Astrocyte of the cerebellum (primary cell): ENCODE measurements around the gene LACC1.

Experiments used
- DNase-seq: peaks from one replicate; pipeline ENCODE4 v3.0.0-alpha.2; 2011; ENCODE audit warnings: low read depth
- H3K4me3 ChIP-seq: 2 replicates; pipeline ENCODE4 v1.5.1; 2011; ENCODE audit warnings: mild to moderate bottlenecking, low read depth, low read length, moderate library complexity
- in situ Hi-C: cut with HindIII; loops from 2 replicates; pipeline ENCODE4 v1.10.0; 2017; ENCODE audit warnings: low sequenced_read_pairs
- TF ChIP-seq, protein P1 (sequence below): IDR thresholded peaks from 2 replicates; pipeline ENCODE4 v1.5.1; 2012; ENCODE audit warnings: low read length, low read depth, moderate library complexity, mild to moderate bottlenecking; ENCODE audit errors: missing control alignments

The LACC1 gene

DNA sequence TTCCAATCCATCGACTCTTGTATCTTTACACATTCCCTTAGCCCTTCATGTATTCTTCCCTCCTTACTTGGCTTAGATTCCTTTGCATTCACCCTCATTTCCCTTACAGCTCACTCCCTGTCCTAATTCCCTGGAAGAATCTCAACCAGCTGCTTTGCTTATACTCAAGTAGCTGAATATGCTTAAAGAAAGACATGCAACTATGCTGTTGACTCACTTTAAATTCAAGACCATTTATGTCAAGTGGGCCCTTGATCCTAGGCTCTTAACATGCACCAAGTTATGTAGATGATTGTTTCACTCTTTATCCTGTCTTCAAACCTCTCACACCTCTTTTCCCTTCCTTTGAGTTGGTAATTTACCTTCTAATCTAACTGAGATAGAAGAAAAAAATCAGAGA lies 7.5 kb upstream of the LACC1 start:
- TF ChIP-seq, protein P1, sequence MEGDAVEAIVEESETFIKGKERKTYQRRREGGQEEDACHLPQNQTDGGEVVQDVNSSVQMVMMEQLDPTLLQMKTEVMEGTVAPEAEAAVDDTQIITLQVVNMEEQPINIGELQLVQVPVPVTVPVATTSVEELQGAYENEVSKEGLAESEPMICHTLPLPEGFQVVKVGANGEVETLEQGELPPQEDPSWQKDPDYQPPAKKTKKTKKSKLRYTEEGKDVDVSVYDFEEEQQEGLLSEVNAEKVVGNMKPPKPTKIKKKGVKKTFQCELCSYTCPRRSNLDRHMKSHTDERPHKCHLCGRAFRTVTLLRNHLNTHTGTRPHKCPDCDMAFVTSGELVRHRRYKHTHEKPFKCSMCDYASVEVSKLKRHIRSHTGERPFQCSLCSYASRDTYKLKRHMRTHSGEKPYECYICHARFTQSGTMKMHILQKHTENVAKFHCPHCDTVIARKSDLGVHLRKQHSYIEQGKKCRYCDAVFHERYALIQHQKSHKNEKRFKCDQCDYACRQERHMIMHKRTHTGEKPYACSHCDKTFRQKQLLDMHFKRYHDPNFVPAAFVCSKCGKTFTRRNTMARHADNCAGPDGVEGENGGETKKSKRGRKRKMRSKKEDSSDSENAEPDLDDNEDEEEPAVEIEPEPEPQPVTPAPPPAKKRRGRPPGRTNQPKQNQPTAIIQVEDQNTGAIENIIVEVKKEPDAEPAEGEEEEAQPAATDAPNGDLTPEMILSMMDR, result no peak
- no peak overlapping the region for H3K4me3 ChIP-seq
- in situ Hi-C loops, result no loop called here
- DNase-seq, result no peak

DNA sequence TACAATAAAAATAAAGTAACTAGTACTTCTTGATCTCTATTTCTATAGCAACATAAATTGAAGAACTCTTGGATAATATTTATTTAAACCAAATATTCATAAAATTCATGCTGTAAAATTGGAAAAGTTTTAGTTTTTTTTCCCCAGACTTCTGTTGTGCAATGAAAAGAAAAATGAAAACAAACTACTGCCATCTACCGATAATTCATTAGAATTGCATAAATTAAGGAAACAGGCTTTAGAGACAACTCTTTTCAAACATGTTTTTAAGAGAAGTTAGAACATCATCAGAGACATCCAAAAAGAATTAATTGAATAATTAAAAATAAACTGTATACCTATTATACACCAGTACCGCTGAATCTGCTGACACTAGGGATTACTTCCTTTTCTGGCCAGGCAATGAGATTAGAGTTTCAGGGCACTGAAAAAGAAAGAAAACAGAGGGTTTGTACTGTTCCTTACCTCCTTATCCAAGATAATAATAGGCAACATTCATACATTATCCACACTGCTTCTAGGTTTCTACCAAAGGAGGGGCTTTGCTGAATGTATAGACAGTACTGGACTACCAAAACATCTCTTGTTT lies 5.1 kb upstream of the LACC1 start:
- DNase-seq, result no peak
- in situ Hi-C loops, result no loop called here
- H3K4me3 ChIP-seq, result no peak overlapping the region
- TF ChIP-seq, protein P1, result no peak

DNA sequence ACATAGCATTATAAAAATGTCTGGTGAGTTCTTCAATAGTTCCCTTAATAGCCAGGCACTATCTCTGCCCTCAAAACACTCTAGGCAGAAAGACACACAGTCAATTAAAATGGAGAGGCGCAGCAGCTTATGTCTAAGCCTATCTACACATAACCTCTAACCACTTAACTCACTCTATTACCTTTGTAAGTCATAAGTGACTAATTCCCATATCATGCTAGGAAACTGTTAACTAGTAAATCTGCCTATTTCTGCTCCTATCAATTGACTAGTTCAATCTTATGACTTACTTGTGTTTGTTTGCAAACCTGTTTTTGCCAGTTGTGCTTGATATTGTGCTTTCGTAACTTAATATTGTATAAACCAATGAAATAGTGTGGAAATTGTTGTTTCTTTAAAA lies 3.3 kb upstream of the LACC1 start:
- in situ Hi-C loops, result no loop called here
- TF ChIP-seq, protein P1, result no peak
- no peak for DNase-seq
- no peak overlapping the region for H3K4me3 ChIP-seq

DNA sequence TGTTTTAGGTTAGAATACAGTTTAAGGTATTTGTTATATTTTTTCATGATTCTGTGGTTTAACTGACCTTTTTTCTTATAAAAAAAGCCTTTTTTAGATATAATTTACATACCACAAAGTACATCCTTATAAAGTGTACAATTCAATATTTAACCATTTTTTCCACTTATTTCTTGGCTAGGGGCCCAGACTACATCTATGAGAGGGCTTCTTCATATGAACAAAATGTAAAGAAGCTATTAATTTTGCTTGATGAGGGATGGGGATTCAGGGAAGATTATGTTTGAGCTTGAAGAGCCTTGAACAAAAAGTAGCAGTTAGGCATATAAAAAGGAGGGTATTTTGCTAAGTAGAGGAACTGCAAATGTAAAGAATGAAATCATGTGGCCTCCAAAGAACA lies 2.4 kb upstream of the LACC1 start:
- in situ Hi-C loops, result no loop called here
- TF ChIP-seq, protein P1, result no peak
- H3K4me3 ChIP-seq, result no peak overlapping the region
- DNase-seq, result no peak

DNA sequence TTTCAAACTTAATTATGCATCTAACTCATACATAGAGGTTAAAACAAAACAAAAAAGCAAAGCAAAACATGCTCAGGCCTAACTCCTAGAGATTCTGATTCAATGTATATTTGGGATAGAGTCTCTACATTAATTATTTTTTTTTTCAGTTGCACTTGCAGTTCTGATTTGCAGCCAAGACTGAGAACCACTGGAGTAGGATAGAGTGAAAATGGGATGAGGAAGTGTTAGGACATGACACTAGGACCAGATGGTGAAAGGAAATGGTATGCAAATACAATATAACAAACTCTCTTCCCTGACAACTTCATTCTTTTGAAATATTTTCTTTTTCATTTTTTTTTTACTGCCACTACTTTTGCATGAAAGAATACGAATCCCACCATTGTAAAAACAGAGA lies 1.9 kb upstream of the LACC1 start:
- H3K4me3 ChIP-seq, result no peak overlapping the region
- in situ Hi-C loops, result no loop called here
- TF ChIP-seq, protein P1, result no peak
- DNase-seq, result no peak

DNA sequence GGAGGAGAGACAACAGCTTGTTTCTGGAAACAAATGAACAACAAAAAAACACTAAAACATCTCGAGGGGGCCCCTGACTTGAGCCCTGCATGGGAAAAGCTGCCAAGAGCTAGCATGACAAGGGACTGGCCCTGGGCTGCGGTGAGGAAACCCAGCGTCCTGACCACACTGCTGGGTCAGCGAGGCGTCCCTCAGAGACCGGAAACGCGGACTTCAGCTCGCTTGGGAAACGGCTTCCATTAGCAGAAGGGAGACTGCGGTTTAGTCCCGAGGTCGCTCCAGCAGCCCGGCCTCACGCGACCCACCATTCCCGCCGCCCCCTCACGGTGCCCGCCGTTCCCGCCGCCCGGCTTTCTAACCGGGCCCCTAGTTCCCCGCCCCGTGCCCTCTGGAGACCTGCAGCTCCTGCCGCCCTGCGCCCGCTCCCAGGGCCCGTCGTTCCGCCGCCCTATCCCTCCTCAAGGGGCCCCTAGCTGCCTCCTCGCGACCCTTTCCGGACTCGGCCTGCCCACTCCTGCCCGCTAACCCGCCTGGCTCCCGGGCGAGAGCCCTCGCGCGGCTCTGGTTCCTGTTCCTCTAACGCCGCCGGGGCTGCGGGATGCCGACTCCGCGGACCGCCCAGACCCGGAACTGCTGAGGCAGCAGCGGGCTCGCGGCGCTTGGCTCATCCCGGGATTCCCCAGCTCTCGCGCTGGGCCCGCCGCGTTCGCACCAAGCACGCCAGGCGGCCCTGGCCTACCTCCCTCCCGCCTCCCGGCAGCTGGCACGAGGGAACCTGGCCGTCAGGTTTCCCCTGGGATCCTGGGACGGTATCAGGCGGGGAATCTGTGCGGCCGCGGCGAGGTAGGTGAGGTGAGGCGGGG lies 581 bp upstream of the LACC1 start, which contains the start of gene CCDC122:
CCDC122 (minus strand) TSS at position 849 of the 863 bp plus-strand sequence. CDS start 10,364 bp downstream, outside the sequence.
- peak within 1 kb of the TSS; percentile 74 for H3K4me3 ChIP-seq
- peak; percentile 53 for DNase-seq
- in situ Hi-C loops, result no loop called here
- TF ChIP-seq, protein P1, result peak; percentile 9
